ENCODE data around the gene HCRTR1.
A peak's percentile ranks its signal among the peaks of the same experiment; 100 is the strongest.

HCRTR1 gene

DNA sequence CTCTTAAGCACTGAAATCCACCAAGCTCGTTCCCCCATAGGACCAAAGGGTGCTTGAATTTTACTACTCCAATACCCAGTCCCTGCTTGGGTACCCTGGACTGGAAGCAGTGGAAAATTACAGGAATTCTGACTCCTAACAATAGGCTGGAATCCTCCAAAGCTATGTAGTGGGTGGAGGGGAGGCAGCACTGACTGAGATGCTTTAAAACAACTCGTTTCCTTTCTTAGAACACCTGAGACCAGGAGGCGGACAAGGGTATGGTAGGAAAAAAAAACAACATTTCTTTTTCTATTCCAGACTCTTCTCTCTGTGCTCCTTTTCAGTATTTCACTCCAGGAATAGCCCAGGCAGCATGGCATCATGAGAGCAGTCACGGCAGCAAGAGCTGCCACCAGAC, 24.9 kb downstream of the HCRTR1 start:
- no peak for DNase-seq (ENCODE audit: low read depth)
- TF ChIP-seq, protein P1, sequence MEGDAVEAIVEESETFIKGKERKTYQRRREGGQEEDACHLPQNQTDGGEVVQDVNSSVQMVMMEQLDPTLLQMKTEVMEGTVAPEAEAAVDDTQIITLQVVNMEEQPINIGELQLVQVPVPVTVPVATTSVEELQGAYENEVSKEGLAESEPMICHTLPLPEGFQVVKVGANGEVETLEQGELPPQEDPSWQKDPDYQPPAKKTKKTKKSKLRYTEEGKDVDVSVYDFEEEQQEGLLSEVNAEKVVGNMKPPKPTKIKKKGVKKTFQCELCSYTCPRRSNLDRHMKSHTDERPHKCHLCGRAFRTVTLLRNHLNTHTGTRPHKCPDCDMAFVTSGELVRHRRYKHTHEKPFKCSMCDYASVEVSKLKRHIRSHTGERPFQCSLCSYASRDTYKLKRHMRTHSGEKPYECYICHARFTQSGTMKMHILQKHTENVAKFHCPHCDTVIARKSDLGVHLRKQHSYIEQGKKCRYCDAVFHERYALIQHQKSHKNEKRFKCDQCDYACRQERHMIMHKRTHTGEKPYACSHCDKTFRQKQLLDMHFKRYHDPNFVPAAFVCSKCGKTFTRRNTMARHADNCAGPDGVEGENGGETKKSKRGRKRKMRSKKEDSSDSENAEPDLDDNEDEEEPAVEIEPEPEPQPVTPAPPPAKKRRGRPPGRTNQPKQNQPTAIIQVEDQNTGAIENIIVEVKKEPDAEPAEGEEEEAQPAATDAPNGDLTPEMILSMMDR (IDR thresholded peaks at IDR 0.05; ENCODE audit: low read depth, low read length, missing control alignments) = no peak
- H3K4me3 ChIP-seq (ENCODE audit: low read depth, low read length) = no peak overlapping the region

DNA sequence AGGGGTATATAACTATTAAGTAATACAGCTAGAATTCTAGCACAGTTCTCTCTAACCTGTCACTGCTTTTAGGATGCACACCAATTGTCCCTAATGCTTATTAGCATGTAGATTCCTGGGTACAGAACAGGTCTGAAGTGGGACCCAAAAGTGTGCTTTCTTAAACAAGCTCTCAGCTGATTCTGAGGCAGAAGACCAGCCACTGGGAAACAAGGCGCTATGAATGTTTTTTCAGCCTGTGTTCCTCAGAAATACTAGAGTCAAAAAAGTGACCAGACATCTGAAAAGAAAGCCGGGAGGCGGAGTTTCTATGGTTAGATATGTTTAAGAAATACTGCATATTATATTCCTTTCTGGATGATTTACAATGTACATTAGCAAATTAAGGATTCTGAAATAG, 25.4 kb downstream of the HCRTR1 start:
- no peak overlapping the region for H3K4me3 ChIP-seq (ENCODE audit: low read depth, low read length)
- DNase-seq (ENCODE audit: low read depth) = no peak
- TF ChIP-seq, protein P1 (IDR thresholded peaks at IDR 0.05; ENCODE audit: low read depth, low read length, missing control alignments) = no peak

DNA sequence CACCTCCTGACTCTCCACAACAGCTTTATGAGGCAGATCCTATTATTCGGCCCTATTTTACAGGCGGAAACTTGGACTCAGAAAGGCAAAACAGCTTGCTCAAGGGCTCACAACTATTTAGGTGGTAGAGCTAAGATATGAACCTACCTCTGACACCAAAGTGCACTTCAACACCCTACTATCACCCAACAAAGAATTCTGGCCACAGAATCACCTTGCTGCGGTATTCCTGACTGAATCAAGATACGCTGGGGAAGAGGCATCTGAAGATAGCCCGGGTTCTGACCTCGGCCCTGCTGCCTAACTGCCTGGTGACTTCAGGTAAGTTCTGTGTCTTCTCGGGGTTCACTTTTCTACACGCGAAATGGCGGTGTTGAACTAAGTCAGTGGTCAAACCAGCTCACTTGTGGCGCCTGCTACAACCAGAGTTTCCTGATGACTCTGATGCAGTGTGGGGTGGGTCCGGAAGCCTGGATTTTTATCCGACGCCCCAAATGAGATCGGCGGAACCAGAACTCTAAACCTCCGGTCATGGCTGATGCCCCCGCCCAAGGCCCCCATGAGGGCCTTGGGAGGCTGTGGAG, 26.6 kb downstream of the HCRTR1 start:
- H3K4me3 ChIP-seq (ENCODE audit: low read depth, low read length) = peak overlapping the region; percentile 94
- TF ChIP-seq, protein P1 (IDR thresholded peaks at IDR 0.05; ENCODE audit: low read depth, low read length, missing control alignments) = no peak
- no peak for DNase-seq (ENCODE audit: low read depth)

DNA sequence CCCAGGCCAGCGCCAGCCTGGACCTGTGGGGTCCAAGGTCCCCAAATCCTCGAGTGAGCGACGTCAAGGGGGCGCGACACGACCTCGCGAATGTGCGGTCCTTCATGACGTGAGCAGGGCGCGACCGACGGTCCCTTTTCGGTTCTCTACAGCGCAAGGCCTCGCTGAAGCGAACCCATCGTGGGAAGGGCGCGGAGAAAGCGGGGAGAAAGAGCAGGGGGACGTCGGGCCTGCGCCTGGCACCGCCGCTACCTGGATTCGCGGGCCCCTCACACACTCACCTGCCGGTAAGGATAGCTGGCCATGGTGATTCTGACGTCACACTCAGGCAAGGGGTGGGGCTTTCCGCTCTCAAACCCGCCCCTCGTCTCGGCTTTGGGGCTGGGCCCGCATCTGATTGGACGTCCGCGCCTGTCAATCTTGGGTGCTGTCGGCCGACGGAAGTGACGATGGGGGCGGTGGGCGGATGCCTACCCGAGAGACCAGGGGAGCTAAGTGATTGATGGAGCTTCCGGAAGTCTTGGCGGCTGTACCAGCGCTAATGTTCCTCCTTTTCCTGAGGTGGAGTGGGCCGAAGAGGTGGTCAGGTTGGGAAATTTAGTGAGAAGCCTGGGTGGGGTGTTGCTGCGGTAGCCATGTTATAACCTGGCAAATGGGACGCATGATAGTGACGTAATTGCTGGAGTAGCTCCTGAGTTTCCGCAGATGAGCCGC, 27.2 kb downstream of the HCRTR1 start, which contains the start of gene PEF1:
PEF1 (minus strand) TSS at position 317 of the 714 bp plus-strand sequence; CDS start at position 305, 12 bp downstream.
- DNase-seq (ENCODE audit: low read depth) = peak; percentile 90
- TF ChIP-seq, protein P1 (IDR thresholded peaks at IDR 0.05; ENCODE audit: low read depth, low read length, missing control alignments) = no peak
- peak within 1 kb of the TSS; percentile 94 for H3K4me3 ChIP-seq (ENCODE audit: low read depth, low read length)

DNA sequence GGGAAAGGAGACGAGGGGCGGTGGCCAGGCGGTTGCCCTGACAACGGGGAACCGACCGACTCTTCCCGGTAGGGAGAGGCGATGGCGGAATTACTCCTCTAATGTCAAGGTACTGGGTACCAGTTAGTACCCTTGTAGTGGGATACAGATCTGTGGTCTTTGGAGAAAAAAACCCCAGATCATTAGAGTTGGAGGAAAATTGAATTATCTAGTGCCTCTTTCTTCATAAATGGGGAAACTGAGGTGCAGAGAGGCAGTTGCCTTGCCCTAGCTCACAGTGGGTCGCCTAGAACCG, 27.7 kb downstream of the HCRTR1 start:
- peak overlapping the region; percentile 94 for H3K4me3 ChIP-seq (ENCODE audit: low read depth, low read length)
- no peak for DNase-seq (ENCODE audit: low read depth)
- TF ChIP-seq, protein P1 (IDR thresholded peaks at IDR 0.05; ENCODE audit: low read depth, low read length, missing control alignments) = no peak

DNA sequence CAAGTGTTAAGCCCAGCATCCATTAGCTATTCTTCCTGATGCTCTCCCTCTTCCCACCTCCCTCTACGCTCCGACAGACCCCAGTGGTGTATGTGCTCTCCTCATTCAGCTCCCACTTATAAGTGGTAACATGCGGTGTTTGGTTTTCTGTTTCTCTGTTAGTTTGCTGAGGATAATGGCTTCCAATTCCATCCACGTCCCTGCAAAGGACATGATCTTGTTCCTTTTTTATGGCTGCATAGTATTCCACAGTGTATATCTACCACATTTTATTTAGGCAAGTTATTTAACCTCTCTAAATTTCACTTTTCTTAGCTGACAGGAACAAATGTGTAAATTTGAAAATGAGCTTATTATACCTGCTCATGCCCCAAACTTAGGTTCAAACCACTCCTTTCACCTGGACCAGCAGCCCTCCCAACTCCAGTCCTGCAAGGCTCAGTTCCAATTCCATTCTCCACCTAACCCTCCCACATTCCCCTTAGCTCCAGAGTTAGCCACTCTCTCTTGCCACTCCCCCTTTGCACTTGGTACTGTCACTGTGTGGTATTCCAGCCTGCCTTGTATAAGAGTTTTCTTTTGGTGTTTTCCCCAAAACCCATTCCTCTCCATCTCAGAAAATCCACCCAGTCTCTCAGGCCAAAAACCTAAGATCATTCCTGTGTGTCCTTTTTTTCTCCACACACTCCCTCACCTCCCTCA, 28.9 kb downstream of the HCRTR1 start:
- TF ChIP-seq, protein P1 (IDR thresholded peaks at IDR 0.05; ENCODE audit: low read depth, low read length, missing control alignments) = no peak
- DNase-seq (ENCODE audit: low read depth) = no peak

More for the DNA sequence above, 28.9 kb downstream of the HCRTR1 start:
- no peak overlapping the region for H3K4me3 ChIP-seq (ENCODE audit: low read depth, low read length)

Data from GM12864 (cell line).